ENCODE results near the gene NSDHL.
A peak's percentile ranks its signal among the peaks of the same experiment; 100 is the strongest.
"Not testable (repeated sequence)": the region's sequence is repeated elsewhere in the genome, so short reads cannot be mapped to it uniquely, and the experiment has no call there.

Gene NSDHL

DNA sequence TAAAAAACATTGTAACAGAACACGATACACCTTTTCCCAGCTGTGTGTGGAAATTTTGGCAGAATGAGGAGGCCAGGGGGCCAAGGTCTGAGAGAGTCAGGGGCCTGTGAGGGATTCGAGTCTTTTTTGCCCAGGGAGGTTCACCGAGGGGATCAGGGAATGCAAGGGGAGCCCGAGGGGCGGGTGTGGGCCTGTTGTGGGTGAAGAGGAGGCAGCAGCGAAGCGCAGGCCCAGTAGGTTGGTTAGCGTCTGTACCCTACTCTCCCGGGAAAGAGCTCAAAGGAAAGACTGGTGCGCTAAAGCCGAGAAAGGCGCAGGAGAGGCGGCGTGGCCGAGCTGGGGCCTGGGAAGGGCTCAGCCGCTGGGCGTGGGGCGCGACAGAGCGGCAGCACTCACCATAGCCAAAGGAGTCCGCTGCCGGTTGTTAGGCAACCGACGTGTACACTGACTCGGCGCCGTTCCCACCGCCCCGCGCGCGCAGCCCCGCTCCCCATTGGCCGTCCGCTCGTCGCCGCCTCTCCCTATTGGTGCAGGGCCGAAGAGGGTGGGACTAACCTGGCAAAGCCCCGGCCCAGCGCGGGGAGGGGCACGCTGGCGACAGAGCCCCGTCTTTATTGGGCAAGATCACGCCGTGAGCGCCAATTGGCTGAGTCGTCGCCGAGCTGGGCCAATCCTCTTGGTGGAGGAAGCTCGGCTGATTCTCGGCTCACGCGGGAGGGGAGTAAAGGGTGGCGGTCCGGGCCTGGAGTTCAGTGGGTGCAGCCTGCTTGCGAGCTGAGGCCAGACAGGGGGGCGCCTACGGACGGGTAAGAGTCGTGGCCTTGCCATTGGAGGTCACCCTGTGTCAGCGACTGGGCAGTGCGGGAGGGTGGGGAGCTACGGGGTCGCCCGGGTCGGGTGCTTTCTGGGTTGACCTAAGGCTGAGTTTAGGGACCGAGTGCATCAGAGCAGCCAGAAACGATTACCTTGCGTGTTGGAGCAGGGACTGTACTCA is at the start of gene NSDHL, which contains the start of gene CETN2:
TSS of gene NSDHL (plus strand) at position 752 of the 994 bp plus-strand sequence. CDS start 15,262 bp downstream, outside the sequence.
TSS of gene CETN2 (minus strand) at position 446 of the 994 bp plus-strand sequence. CDS start at position 399, 47 bp downstream.
- Histone ChIP-seq H3K9me3 (ENCODE audit: low read depth, low read length) (no peaks in the 10 kb centered on the region), H3K9ac (ENCODE audit: insufficient read length) (peak within 1 kb of the TSS; percentile 87), H3K4me3 (peak within 1 kb of the TSS; percentile 82), H3K27ac (no peak within 1 kb of the TSS), H3K36me3 (ENCODE audit: insufficient read depth, low read length) (peaks cover 21% of the 10 kb centered on the region)
- TF ChIP-seq EZH2 (IDR thresholded peaks at IDR 0.05), result no peak
- peak; percentile 75; the same call in 1 of the 2 replicates for TF ChIP-seq POLR2AphosphoS5 (IDR thresholded peaks at IDR 0.05; ENCODE audit: borderline replicate concordance, low read depth, low read length)
- peak; percentile 44 for DNase-seq (ENCODE audit: low read depth, low spot score)

DNA sequence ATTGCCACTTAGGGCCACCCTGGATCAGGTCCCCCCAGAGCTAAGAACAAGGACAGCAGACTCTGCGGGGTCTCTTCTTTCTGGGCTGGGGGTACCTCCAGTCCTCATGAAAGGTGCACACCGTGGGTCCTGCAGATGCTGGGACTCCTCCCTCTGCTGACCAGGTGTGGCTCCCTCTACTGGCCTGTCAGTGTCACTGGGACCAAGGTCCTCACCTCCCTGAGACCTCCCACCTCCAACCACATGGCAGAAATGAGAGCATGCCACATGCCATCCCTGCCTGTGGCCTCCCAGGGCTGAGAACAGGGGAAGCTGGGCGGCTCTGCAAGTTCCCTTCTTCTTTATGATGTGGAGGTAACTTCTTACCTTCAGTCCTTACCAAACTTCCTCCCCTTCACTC is 43.8 kb upstream of the NSDHL start:
- DNase-seq (ENCODE audit: low read depth, low spot score); H3K9ac ChIP-seq (ENCODE audit: insufficient read length); H3K27ac ChIP-seq; H3K9me3 ChIP-seq (ENCODE audit: low read depth, low read length); H3K36me3 ChIP-seq (ENCODE audit: insufficient read depth, low read length); H3K4me3 ChIP-seq: not testable (repeated sequence)

DNA sequence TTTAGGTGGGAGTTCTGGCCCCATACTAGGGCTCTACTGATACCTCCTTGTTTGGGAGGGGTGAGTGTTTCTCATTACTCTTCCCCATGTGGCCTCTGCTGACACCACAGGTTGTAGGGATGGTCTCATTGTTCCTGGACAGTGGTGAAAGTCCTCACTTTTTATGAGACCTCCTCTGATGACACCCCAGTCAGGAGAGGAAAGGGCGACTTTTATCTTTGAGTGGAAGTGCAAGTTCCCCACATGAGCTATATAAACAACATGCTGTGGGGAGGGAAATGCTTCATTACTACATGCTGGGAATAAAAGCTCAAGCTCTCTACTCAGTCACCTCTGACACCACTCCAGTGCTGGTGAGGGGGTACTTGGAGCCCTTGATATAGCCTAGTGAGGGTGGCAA is 31.9 kb upstream of the NSDHL start:
- DNase-seq (ENCODE audit: low read depth, low spot score), result no peak
- H3K4me3 ChIP-seq, result no peak overlapping the region
- H3K27ac ChIP-seq, result no peak overlapping the region
- TF ChIP-seq EZH2 (IDR thresholded peaks at IDR 0.05) (no peak), FOXP2 (optimal IDR thresholded peaks at IDR 0.05; ENCODE audit: control extremely low read depth, extremely low read length, insufficient read depth) (no peak), POLR2AphosphoS5 (IDR thresholded peaks at IDR 0.05; ENCODE audit: borderline replicate concordance, low read depth, low read length) (no peak)
- H3K9ac ChIP-seq (ENCODE audit: insufficient read length), result no peak overlapping the region
- no peaks in the 10 kb centered on the region for H3K36me3 ChIP-seq (ENCODE audit: insufficient read depth, low read length)
- H3K9me3 ChIP-seq (ENCODE audit: low read depth, low read length), result no peaks in the 10 kb centered on the region

DNA sequence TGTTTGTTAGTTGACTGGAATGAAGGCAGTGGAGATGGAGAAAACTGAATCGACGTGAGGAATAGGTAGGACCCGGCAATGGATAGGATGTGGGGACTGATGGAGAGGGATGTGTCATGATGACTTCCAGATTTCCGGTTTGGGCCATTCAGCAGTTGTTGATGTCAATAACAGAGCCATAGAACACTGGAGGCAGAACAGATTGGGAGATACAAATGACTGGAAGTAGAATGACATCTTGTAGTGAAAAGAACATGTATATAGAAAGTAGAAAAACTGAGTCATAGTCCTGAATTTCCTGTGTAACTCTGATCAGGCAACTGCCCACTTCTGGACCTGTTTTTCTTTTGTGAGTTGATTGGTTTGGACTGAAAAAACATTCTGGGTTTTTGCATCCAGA is 24.8 kb upstream of the NSDHL start:
- no peak for DNase-seq (ENCODE audit: low read depth, low spot score)
- TF ChIP-seq EZH2 (IDR thresholded peaks at IDR 0.05) (no peak), FOXP2 (optimal IDR thresholded peaks at IDR 0.05; ENCODE audit: control extremely low read depth, extremely low read length, insufficient read depth) (no peak), POLR2AphosphoS5 (IDR thresholded peaks at IDR 0.05; ENCODE audit: borderline replicate concordance, low read depth, low read length) (no peak)
- Histone ChIP-seq H3K27ac (no peak overlapping the region), H3K4me3 (no peak overlapping the region), H3K36me3 (ENCODE audit: insufficient read depth, low read length) (no peaks in the 10 kb centered on the region), H3K9me3 (ENCODE audit: low read depth, low read length) (no peaks in the 10 kb centered on the region), H3K9ac (ENCODE audit: insufficient read length) (no peak overlapping the region)

DNA sequence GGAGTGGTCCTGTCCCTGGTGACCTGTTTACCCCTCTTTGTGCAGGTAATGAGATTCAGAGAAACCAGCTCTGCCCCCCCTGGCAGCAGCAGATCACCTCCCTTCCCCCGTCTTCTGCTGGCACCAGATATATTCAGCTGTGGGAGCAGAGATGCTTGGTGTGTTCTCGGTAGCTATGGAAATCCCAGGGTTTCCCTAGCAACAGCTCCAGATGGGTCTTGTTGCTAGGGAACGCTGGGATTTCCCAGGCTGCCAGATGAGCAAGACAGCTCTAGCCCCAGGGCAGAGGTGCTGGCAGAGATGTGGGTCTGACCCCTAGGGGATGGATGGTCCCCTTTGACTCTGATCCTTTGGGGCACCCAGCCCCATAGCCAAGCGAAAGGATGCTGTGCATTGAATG is 20.5 kb upstream of the NSDHL start:
- Histone ChIP-seq H3K9ac (ENCODE audit: insufficient read length) (no peak overlapping the region), H3K9me3 (ENCODE audit: low read depth, low read length) (no peaks in the 10 kb centered on the region), H3K27ac (no peak overlapping the region), H3K36me3 (ENCODE audit: insufficient read depth, low read length) (no peaks in the 10 kb centered on the region), H3K4me3 (no peak overlapping the region)
- TF ChIP-seq EZH2 (IDR thresholded peaks at IDR 0.05) (no peak), POLR2AphosphoS5 (IDR thresholded peaks at IDR 0.05; ENCODE audit: borderline replicate concordance, low read depth, low read length) (no peak), FOXP2 (optimal IDR thresholded peaks at IDR 0.05; ENCODE audit: control extremely low read depth, extremely low read length, insufficient read depth) (no peak)
- DNase-seq (ENCODE audit: low read depth, low spot score), result no peak

DNA sequence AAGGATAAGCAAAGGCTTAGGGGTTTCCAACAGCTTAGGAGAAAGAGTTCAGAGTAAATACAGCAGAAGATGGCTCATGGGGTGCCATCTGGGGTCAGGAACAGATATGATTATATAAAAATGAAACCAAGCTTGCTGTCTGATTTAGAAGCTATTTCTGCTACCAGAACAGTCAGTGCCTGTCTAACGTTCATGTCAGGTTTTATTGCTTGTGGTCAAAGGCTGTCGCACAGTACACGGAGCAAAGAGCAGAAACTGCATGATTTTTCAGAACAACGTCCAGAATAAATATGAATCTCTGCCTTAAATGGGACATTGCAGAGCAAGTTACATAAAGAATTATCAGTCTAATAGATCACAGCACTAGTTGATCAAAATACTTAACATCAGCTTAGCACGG is 17.7 kb upstream of the NSDHL start:
- H3K27ac ChIP-seq, result no peak overlapping the region
- TF ChIP-seq POLR2AphosphoS5 (IDR thresholded peaks at IDR 0.05; ENCODE audit: borderline replicate concordance, low read depth, low read length), result no peak
- no peak for TF ChIP-seq EZH2 (IDR thresholded peaks at IDR 0.05)
- TF ChIP-seq FOXP2 (optimal IDR thresholded peaks at IDR 0.05; ENCODE audit: control extremely low read depth, extremely low read length, insufficient read depth), result no peak
- no peak overlapping the region for H3K9ac ChIP-seq (ENCODE audit: insufficient read length)
- H3K9me3 ChIP-seq (ENCODE audit: low read depth, low read length), result no peaks in the 10 kb centered on the region
- no peak for DNase-seq (ENCODE audit: low read depth, low spot score)
- H3K4me3 ChIP-seq, result no peak overlapping the region
- H3K36me3 ChIP-seq (ENCODE audit: insufficient read depth, low read length), result no peaks in the 10 kb centered on the region

DNA sequence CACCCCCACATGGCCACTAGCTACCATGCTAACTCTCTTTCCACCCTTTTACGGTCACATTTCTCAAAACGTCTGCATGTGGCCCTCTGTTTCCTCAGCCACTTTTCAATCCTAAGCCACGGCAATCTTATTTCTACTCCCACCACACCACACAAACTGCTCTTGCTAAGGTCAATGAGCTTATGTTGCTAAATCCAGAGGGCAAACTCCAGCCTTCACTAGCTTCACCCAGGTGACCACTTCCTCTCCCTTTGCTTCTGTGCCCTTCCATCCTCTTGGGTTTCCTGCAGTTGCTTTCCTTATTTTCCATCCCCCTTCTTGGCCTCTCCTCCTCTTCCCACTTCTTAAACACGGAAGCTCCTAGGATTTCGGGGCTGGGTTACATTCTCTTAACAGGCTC is 16.8 kb upstream of the NSDHL start:
- no peak overlapping the region for H3K4me3 ChIP-seq
- no peak overlapping the region for H3K9ac ChIP-seq (ENCODE audit: insufficient read length)
- DNase-seq (ENCODE audit: low read depth, low spot score), result no peak
- TF ChIP-seq EZH2 (IDR thresholded peaks at IDR 0.05), result no peak
- TF ChIP-seq POLR2AphosphoS5 (IDR thresholded peaks at IDR 0.05; ENCODE audit: borderline replicate concordance, low read depth, low read length), result no peak
- TF ChIP-seq FOXP2 (optimal IDR thresholded peaks at IDR 0.05; ENCODE audit: control extremely low read depth, extremely low read length, insufficient read depth), result no peak
- no peaks in the 10 kb centered on the region for H3K9me3 ChIP-seq (ENCODE audit: low read depth, low read length)
- no peaks in the 10 kb centered on the region for H3K36me3 ChIP-seq (ENCODE audit: insufficient read depth, low read length)
- H3K27ac ChIP-seq, result no peak overlapping the region

DNA sequence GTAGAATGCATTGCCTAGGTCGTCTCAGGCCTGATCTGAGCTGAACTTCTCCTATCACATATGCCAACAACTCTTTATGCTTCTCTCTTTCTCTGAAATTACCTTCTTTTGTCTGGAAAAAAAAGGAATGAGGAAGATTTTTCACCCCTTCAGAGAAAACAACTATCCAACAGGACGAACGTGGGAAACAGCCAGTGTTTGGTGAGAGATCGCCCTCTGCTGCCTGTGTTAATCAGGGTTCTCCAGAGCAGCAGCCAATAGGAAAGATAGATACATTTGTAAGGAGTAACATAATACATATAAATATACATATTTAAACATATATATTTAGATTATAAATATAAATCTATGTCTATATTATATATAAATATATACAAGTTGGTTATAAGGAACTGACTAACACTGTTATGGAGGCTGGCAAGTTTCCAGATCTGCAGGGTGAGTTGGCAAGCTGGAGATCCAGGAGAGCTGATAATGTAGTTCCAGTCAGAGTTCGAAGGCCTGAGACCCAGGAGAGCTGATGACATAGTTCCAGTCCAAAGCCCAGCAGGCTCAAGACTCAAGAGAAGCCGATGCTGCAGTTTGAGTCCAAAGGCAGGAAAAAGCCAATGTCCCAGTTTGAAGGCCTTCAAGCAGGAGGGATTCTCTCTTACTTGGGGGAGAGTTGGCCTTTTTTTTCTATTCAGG is 13.6 kb upstream of the NSDHL start:
- no peak for TF ChIP-seq POLR2AphosphoS5 (IDR thresholded peaks at IDR 0.05; ENCODE audit: borderline replicate concordance, low read depth, low read length)
- no peak overlapping the region for H3K9ac ChIP-seq (ENCODE audit: insufficient read length)
- H3K27ac ChIP-seq, result no peak overlapping the region
- no peak overlapping the region for H3K4me3 ChIP-seq
- DNase-seq (ENCODE audit: low read depth, low spot score), result no peak
- H3K9me3 ChIP-seq (ENCODE audit: low read depth, low read length), result no peaks in the 10 kb centered on the region
- H3K36me3 ChIP-seq (ENCODE audit: insufficient read depth, low read length), result no peaks in the 10 kb centered on the region

Measured in SK-N-MC (cell line).